Fibroblast of villous mesenchyme (primary cell): ENCODE measurements around the gene NUP37. TPM values are rescaled to one million over a fixed set of nuclear protein-coding genes. Genes with fewer than 3 reads are reported as not detected.

Source experiments
- DNase-seq: peaks from one replicate; pipeline ENCODE4 v3.0.0-alpha.2; 2010; ENCODE audit warnings: low read depth
- H3K4me3 ChIP-seq: 2 replicates; pipeline ENCODE4 v1.5.1; 2011; ENCODE audit warnings: low read depth, mild to moderate bottlenecking, low read length
- total RNA-seq: library from RNA; depleted of rRNA; stranded (reverse); fragments of >200 nt; gene quantifications from 2 replicates; pipeline ENCODE4 v1.2.3, GENCODE V29; 2012
- TF ChIP-seq, protein P1 (sequence below): IDR thresholded peaks from 2 replicates; pipeline ENCODE4 v1.5.1; 2012; ENCODE audit warnings: low read depth, mild to moderate bottlenecking, low read length; ENCODE audit not compliant: insufficient read depth

NUP37 gene
- total RNA-seq, 1 donor = 39.3 TPM

DNA sequence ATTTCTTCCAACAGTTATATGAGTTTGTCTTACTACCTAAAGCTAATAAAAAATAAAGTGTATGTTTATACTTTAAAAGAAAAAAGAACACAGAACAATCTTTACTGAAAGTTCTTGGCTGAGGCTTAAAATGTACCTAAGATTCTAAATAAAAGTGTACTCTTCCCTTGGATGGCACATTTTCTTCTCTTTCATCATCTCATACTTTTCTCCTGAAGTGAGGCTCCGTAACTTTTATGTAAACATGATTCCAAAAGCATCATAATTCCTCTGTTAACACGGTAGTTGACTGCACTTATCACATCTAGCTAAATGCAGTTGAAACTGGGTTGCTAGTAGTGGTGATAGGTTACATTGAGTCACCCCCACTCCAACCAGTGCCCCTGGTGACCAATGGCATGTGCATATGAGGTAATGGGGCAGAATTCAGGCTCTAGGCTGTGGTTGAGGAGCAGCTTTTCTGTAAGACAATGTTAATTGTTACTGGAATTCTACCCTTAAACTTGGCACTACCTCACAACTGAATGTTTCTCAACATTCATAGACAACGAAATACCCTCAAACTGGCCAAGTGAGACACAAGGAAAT lies 96.5 kb downstream of the NUP37 start:
- peak; percentile 64 for DNase-seq
- H3K4me3 ChIP-seq = no peak overlapping the region
- TF ChIP-seq, protein P1, sequence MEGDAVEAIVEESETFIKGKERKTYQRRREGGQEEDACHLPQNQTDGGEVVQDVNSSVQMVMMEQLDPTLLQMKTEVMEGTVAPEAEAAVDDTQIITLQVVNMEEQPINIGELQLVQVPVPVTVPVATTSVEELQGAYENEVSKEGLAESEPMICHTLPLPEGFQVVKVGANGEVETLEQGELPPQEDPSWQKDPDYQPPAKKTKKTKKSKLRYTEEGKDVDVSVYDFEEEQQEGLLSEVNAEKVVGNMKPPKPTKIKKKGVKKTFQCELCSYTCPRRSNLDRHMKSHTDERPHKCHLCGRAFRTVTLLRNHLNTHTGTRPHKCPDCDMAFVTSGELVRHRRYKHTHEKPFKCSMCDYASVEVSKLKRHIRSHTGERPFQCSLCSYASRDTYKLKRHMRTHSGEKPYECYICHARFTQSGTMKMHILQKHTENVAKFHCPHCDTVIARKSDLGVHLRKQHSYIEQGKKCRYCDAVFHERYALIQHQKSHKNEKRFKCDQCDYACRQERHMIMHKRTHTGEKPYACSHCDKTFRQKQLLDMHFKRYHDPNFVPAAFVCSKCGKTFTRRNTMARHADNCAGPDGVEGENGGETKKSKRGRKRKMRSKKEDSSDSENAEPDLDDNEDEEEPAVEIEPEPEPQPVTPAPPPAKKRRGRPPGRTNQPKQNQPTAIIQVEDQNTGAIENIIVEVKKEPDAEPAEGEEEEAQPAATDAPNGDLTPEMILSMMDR = no peak

Other genes with a start within 250 kb of the NUP37 start
- gene DRAM1, start 242.5 kb downstream of the NUP37 start, total RNA-seq = 95.7 and 344 TPM in 2 replicates
- 75.1 and 90.8 TPM in 2 replicates for gene WASHC3, start 58.1 kb downstream of the NUP37 start, total RNA-seq
- 8.7 and 13.0 TPM in 2 replicates for gene PARPBP, start 69 bp upstream of the NUP37 start, total RNA-seq
- gene PMCH, start 77.7 kb upstream of the NUP37 start, total RNA-seq = not detected in 2 replicates